Liver (tissue), 9 donors: ENCODE data around the gene KLHDC7A. TPM values are rescaled to one million over a fixed set of nuclear protein-coding genes. Genes with fewer than 3 reads are reported as not detected.
"Not testable (repeated sequence)": the region's sequence is repeated elsewhere in the genome, so short reads cannot be mapped to it uniquely, and the experiment has no call there.

Source experiments
- DNase-seq: peaks from one replicate; pipeline ENCODE4 v3.0.0-alpha.2; 2017; ENCODE audit warnings: low spot score
- H3K27ac ChIP-seq, 2 donors: one replicate each; pipeline ENCODE4 v1.7.0; 2013; ENCODE audit warnings: inconsistent platforms in 2 of 2, low read length in 2 of 2, control low read depth in 1 of 2, low read depth in 1 of 2, mild to moderate bottlenecking in 1 of 2
- H3K27me3 ChIP-seq, 4 donors: one replicate each; pipeline versions ENCODE4 v1.6.1 to v1.7.0; 2013; ENCODE audit warnings: low read length in 3 of 4, inconsistent platforms in 1 of 4, mild to moderate bottlenecking in 1 of 4, moderate library complexity in 1 of 4; ENCODE audit not compliant: control insufficient read depth in 4 of 4, insufficient read depth in 4 of 4
- H3K36me3 ChIP-seq, 4 donors: one replicate each; pipeline versions ENCODE4 v1.6.1 to v1.7.0; 2013; ENCODE audit warnings: low read length in 3 of 4, mild to moderate bottlenecking in 3 of 4, low read depth in 1 of 4, moderate library complexity in 1 of 4; ENCODE audit not compliant: control insufficient read depth in 4 of 4, insufficient read depth in 3 of 4
- H3K4me1 ChIP-seq, 4 donors: one replicate each; pipeline versions ENCODE4 v1.6.1 to v1.7.0; 2013; ENCODE audit warnings: low read length in 3 of 4, mild to moderate bottlenecking in 3 of 4, moderate library complexity in 1 of 4; ENCODE audit not compliant: control insufficient read depth in 4 of 4, insufficient read depth in 4 of 4
- H3K4me3 ChIP-seq, 3 donors: one replicate each; pipeline versions ENCODE4 v1.6.1 to v1.7.0; 2013; ENCODE audit warnings: low read length in 3 of 3, control low read depth in 1 of 3, low read depth in 1 of 3, mild to moderate bottlenecking in 1 of 3
- H3K9ac ChIP-seq, 2 donors: one replicate each; pipeline ENCODE4 v1.7.0; 2013; ENCODE audit warnings: low read length in 2 of 2, mild to moderate bottlenecking in 2 of 2, moderate library complexity in 2 of 2, control low read depth in 1 of 2, low read depth in 1 of 2
- H3K9me3 ChIP-seq, 4 donors: one replicate each; pipeline versions ENCODE4 v1.6.1 to v1.7.0; 2013; ENCODE audit warnings: low read length in 3 of 4; ENCODE audit not compliant: control insufficient read depth in 4 of 4
- EGR1 ChIP-seq, 2 donors: IDR thresholded peaks; 2 replicates each; pipeline ENCODE4 v1.6.1; 2016 to 2018; ENCODE audit warnings: antibody characterized with exemption in 2 of 2, low read depth in 2 of 2
- FOXA1 ChIP-seq: IDR thresholded peaks from 2 replicates; pipeline ENCODE4 v1.6.1; 2016; ENCODE audit warnings: antibody characterized with exemption
- FOXA2 ChIP-seq: IDR thresholded peaks from 2 replicates; pipeline ENCODE4 v1.6.1; 2016; ENCODE audit warnings: antibody characterized with exemption
- GABPA ChIP-seq, 2 donors: IDR thresholded peaks in 1 of 2; conservative IDR thresholded peaks in 1 of 2; 2 replicates each; pipeline ENCODE4 v1.6.1; 2016; ENCODE audit warnings: antibody characterized with exemption in 2 of 2, mild to moderate bottlenecking in 1 of 2, moderate library complexity in 1 of 2
- HNF4A ChIP-seq, 2 donors: conservative IDR thresholded peaks; 2 replicates each; pipeline ENCODE4 v1.6.1; 2016; ENCODE audit warnings: antibody characterized with exemption in 2 of 2, mild to moderate bottlenecking in 2 of 2
- HNF4G ChIP-seq: IDR thresholded peaks from 2 replicates; pipeline ENCODE4 v1.6.1; 2016; ENCODE audit warnings: antibody characterized with exemption
- JUND ChIP-seq, 2 donors: IDR thresholded peaks; 2 replicates each; pipeline ENCODE4 v1.6.1; 2016; ENCODE audit warnings: antibody characterized with exemption in 2 of 2
- NR2F2 ChIP-seq: IDR thresholded peaks from 2 replicates; pipeline ENCODE4 v1.6.1; 2016; ENCODE audit warnings: antibody characterized with exemption
- RAD21 ChIP-seq, 2 donors: IDR thresholded peaks; 2 replicates each; pipeline ENCODE4 v1.6.1; 2016; ENCODE audit warnings: antibody characterized with exemption in 2 of 2, mild to moderate bottlenecking in 2 of 2
- RXRA ChIP-seq, 2 donors: IDR thresholded peaks; 2 replicates each; pipeline ENCODE4 v1.6.1; 2017 to 2018; ENCODE audit warnings: antibody characterized with exemption in 2 of 2, mild to moderate bottlenecking in 1 of 2
- SP1 ChIP-seq: IDR thresholded peaks from 2 replicates; pipeline ENCODE4 v1.6.1; 2018; ENCODE audit warnings: antibody characterized with exemption, mild to moderate bottlenecking
- WGBS: extraction: QIAGEN DNeasy Blood & Tissue Kit; methylation state at CpG from one replicate; pipeline ENCODE4 v1.1.7; 2013; 5-methylcytosine and 5-hydroxymethylcytosine counted together
- polyA plus RNA-seq, 2 donors: library from polyadenylated mRNA; stranded (reverse) in 1 of 2; unstranded in 1 of 2; fragments of 200-250 nt in 1 of 2; fragments of >200 nt in 1 of 2; fragmentation: Nextera tagmentation in 1 of 2; extraction: Ambion mirVana in 1 of 2; gene quantifications; one replicate each; pipeline versions ENCODE4 v1.2.1 to v1.2.3, GENCODE V29; 2013 to 2015
- total RNA-seq, 2 donors: library from RNA; depleted of rRNA; stranded (reverse); fragments of >200 nt; gene quantifications; one replicate each; pipeline ENCODE4 v1.2.3, GENCODE V29; 2014
- TF ChIP-seq, protein P1 (sequence below): IDR thresholded peaks from 2 replicates; pipeline ENCODE4 v1.6.1; 2016; ENCODE audit warnings: antibody characterized with exemption
- TF ChIP-seq, protein P2 (sequence below): fragments of 150-350 bp; IDR thresholded peaks from 2 replicates; pipeline ENCODE4 v1.5.1; 2017; ENCODE audit warnings: improper control_type of control experiment, low read depth, low read length; ENCODE audit not compliant: missing input control
- TF ChIP-seq, protein P3 (sequence below): IDR thresholded peaks from 2 replicates; pipeline ENCODE4 v1.6.1; 2016; ENCODE audit warnings: antibody characterized with exemption
- TF ChIP-seq, protein P4 (sequence below): IDR thresholded peaks from 2 replicates; pipeline ENCODE4 v1.6.1; 2016; ENCODE audit warnings: antibody characterized with exemption, mild to moderate bottlenecking
- donor health status: healthy.
- donor health status: healthy.
- donor health status: healthy.
- donor health status: healthy.
- donor health status: healthy.

The KLHDC7A gene
- total and polyA plus RNA-seq, 4 donors = 1.3 to 6.6 (median 2.3) TPM

DNA sequence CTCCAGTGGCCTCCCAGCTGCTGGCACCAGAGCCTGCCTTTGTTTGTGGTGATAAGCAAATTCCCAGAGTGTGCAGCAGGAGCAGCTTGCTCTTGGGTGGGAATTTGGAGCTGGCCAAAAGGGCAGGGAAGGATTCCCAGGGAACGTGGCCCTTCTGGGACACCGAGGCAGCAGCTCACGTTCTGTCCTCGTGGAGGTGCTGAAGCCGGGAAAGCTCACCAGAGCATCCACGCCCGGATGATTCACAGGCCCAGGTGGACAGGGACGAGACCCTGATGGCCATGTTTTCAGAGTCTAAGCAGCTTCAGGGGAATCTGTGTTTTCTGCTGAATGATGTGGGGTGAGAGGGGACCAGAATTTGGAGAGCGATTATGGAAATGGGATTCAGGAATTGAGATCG, 19.1 kb upstream of the KLHDC7A start:
- H3K9ac ChIP-seq = no peak overlapping the region
- H3K9me3 ChIP-seq = no peaks in the 10 kb centered on the region
- no peak overlapping the region for H3K27ac ChIP-seq
- H3K4me3 ChIP-seq = no peak overlapping the region
- H3K4me1 ChIP-seq = peaks cover 7 to 27% (median 19%) of the 10 kb centered on the region in 4 donors
- H3K27me3 ChIP-seq = no peaks in the 10 kb centered on the region
- no peaks in the 10 kb centered on the region for H3K36me3 ChIP-seq
- WGBS = 92% methylated on average over 10 of the region's 10 CpGs
- DNase-seq = no peak
- TF ChIP-seq RAD21 (IDR thresholded peaks at IDR 0.05) = no peak
- TF ChIP-seq, protein P1, sequence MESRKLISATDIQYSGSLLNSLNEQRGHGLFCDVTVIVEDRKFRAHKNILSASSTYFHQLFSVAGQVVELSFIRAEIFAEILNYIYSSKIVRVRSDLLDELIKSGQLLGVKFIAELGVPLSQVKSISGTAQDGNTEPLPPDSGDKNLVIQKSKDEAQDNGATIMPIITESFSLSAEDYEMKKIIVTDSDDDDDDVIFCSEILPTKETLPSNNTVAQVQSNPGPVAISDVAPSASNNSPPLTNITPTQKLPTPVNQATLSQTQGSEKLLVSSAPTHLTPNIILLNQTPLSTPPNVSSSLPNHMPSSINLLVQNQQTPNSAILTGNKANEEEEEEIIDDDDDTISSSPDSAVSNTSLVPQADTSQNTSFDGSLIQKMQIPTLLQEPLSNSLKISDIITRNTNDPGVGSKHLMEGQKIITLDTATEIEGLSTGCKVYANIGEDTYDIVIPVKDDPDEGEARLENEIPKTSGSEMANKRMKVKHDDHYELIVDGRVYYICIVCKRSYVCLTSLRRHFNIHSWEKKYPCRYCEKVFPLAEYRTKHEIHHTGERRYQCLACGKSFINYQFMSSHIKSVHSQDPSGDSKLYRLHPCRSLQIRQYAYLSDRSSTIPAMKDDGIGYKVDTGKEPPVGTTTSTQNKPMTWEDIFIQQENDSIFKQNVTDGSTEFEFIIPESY = no peak
- no peak for TF ChIP-seq EGR1 (IDR thresholded peaks at IDR 0.05; ENCODE audit: low read depth in 2 of 2)
- TF ChIP-seq FOXA1 = no peak
- TF ChIP-seq, protein P2, sequence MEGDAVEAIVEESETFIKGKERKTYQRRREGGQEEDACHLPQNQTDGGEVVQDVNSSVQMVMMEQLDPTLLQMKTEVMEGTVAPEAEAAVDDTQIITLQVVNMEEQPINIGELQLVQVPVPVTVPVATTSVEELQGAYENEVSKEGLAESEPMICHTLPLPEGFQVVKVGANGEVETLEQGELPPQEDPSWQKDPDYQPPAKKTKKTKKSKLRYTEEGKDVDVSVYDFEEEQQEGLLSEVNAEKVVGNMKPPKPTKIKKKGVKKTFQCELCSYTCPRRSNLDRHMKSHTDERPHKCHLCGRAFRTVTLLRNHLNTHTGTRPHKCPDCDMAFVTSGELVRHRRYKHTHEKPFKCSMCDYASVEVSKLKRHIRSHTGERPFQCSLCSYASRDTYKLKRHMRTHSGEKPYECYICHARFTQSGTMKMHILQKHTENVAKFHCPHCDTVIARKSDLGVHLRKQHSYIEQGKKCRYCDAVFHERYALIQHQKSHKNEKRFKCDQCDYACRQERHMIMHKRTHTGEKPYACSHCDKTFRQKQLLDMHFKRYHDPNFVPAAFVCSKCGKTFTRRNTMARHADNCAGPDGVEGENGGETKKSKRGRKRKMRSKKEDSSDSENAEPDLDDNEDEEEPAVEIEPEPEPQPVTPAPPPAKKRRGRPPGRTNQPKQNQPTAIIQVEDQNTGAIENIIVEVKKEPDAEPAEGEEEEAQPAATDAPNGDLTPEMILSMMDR = no peak
- TF ChIP-seq HNF4G = no peak
- no peak for TF ChIP-seq GABPA (IDR thresholded peaks at IDR 0.05 in 1 of 2, conservative IDR thresholded peaks at IDR 0.05 in 1 of 2)

DNA sequence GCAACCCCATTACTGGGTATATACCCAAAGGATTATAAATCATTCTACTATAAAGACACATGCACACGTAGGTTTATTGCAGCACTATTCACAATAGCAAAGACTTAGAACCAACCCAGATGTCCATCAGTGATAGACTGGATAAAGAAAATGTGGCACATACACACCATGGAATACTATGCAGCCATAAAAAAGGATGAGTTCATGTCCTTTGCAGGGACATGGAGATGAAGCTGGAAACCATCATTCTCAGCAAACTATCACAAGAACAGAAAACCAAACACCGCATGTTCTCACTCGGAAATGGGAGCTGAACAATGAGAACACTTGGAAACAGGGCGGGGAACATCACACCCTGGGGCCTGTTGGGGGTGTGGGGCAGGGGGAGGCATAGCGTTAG, 18.2 kb upstream of the KLHDC7A start:
- 95% methylated on average over 5 of the region's 5 CpGs for WGBS
- H3K9me3 ChIP-seq, DNase-seq, H3K27ac ChIP-seq, H3K36me3 ChIP-seq, H3K4me3 ChIP-seq, H3K9ac ChIP-seq, H3K27me3 ChIP-seq: not testable (repeated sequence)
- H3K4me1 ChIP-seq = peaks cover 7 to 27% (median 19%) of the 10 kb centered on the region in 4 donors

DNA sequence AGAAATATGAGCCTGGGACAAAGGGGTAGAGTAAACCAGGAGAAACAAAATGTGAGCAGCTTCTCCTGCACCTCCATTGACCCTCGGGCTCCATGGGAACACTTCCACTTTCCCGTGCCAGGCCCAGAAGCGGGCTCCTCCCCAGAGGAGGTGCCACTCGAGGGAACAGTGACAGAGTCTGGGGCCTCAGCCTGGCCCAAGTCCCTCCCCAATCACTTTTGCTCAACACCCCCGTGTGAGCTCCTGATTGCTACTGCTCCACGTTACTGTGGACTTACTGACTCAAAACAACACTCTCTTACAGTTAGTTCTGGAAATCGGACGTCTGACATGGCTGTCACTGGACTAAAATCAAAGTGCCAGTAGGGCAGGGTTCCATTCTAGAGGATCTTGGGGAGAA, 17.7 kb upstream of the KLHDC7A start:
- no peaks in the 10 kb centered on the region for H3K36me3 ChIP-seq
- H3K4me3 ChIP-seq = no peak overlapping the region
- H3K27me3 ChIP-seq = no peaks in the 10 kb centered on the region
- TF ChIP-seq JUND (IDR thresholded peaks at IDR 0.05) = no peak
- DNase-seq = no peak
- peak overlapping the region in 1 of 2 donors; percentile 85 for H3K27ac ChIP-seq
- WGBS = 61% methylated on average over 8 of the region's 8 CpGs
- H3K9me3 ChIP-seq = no peaks in the 10 kb centered on the region
- peaks cover 7 to 27% (median 19%) of the 10 kb centered on the region in 4 donors for H3K4me1 ChIP-seq
- H3K9ac ChIP-seq = no peak overlapping the region

DNA sequence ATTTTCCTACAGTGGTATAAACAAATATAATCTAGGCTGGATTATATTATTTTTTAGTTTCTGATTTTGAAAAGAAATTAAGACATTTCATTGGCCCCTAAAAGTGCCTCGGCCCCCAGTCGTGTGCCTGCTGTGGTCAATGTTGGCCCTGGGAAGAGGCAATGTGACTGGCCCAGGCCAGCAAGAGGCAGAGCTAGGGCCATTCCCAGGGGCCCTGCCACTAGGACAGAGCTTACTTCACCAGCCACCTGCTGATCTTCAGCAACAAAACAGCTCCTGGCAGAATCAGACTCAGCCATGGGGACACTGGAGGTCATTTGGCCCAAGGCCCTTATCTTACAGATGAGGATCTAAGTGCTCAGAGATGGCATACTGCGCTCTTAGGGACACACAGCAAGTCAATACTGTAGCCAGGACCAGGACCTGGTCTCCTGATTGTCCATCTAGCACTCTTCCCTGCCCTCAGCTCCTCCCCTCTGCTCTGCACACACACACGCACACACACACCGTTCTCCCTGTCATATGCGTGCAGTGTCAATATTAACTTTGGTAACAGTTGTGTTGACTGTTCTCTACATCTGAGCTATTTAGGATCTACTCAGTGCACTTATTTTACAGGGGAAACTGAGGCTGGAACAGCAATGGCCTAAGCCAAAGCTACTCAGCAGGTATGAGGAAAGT, 16.6 kb upstream of the KLHDC7A start:
- H3K27ac ChIP-seq = peak overlapping the region; percentile 84 to 85
- TF ChIP-seq HNF4A (conservative IDR thresholded peaks at IDR 0.05) (peak; percentile 32 to 69), EGR1 (IDR thresholded peaks at IDR 0.05; ENCODE audit: low read depth in 2 of 2) (peak in 1 of 2 donors; percentile 48), RAD21 (IDR thresholded peaks at IDR 0.05) (peak in 1 of 2 donors; percentile 12), FOXA2 (peak; percentile 100), HNF4G (no peak), JUND (IDR thresholded peaks at IDR 0.05) (peak; percentile 33 to 57), RXRA (IDR thresholded peaks at IDR 0.05) (peak in 1 of 2 donors; percentile 73), FOXA1 (peak; percentile 100), SP1 (peak; percentile 96), GABPA (IDR thresholded peaks at IDR 0.05 in 1 of 2, conservative IDR thresholded peaks at IDR 0.05 in 1 of 2) (no peak), NR2F2 (no peak)
- TF ChIP-seq, protein P3, sequence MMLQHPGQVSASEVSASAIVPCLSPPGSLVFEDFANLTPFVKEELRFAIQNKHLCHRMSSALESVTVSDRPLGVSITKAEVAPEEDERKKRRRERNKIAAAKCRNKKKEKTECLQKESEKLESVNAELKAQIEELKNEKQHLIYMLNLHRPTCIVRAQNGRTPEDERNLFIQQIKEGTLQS = no peak
- TF ChIP-seq, protein P4, sequence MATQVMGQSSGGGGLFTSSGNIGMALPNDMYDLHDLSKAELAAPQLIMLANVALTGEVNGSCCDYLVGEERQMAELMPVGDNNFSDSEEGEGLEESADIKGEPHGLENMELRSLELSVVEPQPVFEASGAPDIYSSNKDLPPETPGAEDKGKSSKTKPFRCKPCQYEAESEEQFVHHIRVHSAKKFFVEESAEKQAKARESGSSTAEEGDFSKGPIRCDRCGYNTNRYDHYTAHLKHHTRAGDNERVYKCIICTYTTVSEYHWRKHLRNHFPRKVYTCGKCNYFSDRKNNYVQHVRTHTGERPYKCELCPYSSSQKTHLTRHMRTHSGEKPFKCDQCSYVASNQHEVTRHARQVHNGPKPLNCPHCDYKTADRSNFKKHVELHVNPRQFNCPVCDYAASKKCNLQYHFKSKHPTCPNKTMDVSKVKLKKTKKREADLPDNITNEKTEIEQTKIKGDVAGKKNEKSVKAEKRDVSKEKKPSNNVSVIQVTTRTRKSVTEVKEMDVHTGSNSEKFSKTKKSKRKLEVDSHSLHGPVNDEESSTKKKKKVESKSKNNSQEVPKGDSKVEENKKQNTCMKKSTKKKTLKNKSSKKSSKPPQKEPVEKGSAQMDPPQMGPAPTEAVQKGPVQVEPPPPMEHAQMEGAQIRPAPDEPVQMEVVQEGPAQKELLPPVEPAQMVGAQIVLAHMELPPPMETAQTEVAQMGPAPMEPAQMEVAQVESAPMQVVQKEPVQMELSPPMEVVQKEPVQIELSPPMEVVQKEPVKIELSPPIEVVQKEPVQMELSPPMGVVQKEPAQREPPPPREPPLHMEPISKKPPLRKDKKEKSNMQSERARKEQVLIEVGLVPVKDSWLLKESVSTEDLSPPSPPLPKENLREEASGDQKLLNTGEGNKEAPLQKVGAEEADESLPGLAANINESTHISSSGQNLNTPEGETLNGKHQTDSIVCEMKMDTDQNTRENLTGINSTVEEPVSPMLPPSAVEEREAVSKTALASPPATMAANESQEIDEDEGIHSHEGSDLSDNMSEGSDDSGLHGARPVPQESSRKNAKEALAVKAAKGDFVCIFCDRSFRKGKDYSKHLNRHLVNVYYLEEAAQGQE = peak; percentile 77

More for the DNA sequence above, 16.6 kb upstream of the KLHDC7A start:
- Histone ChIP-seq H3K9ac (peak overlapping the region; percentile 31 to 42), H3K36me3 (no peaks in the 10 kb centered on the region), H3K9me3 (no peaks in the 10 kb centered on the region), H3K4me1 (peaks cover 7 to 27% (median 19%) of the 10 kb centered on the region in 4 donors), H3K4me3 (no peak overlapping the region), H3K27me3 (no peaks in the 10 kb centered on the region)
- DNase-seq = peak; percentile 51
- WGBS = 46% methylated on average over 6 of the region's 6 CpGs
